OCI-LY7 (cell line): ENCODE measurements around the gene MALL. TPM values are rescaled to one million over a fixed set of nuclear protein-coding genes. Genes with fewer than 3 reads are reported as not detected.

ENCODE experiments used
- BruUV-seq: library from RNA; stranded (reverse); fragments of 400-500 nt; replicated peaks from 2 replicates; lab custom pipeline; 2021; lab: Mats Ljungman, UMichigan
- CTCF ChIA-PET: fragments of 300-600 bp; sonication (Branson Sonifier 250); formaldehyde crosslinking; loops from one replicate; lab custom pipeline; 2022; ENCODE audit warnings: antibody characterized with exemption; ENCODE audit not compliant: unreplicated experiment; lab: Charles Lee
- POLR2A ChIA-PET: fragments of 300-600 bp; sonication (Branson Sonifier 250); formaldehyde crosslinking; loops from one replicate; lab custom pipeline; 2022; ENCODE audit warnings: antibody characterized with exemption; lab: Charles Lee
- DNase-seq: peaks from one replicate; pipeline ENCODE4 v3.0.0-alpha.2; 2015; ENCODE audit warnings: low spot score
- H2AFZ ChIP-seq: fragments of 200-600 bp; sonication (generic), shearing (Covaris generic); 2 replicates; pipeline ENCODE4 v1.6.1; 2014; ENCODE audit warnings: mild to moderate bottlenecking, antibody characterized with exemption, low read length, moderate library complexity
- H3K27ac ChIP-seq: fragments of 200-600 bp; sonication (generic); 2 replicates; pipeline ENCODE4 v1.5.1; 2014; ENCODE audit warnings: mixed run types, low read depth, mild to moderate bottlenecking, moderate library complexity, low read length, inconsistent platforms; ENCODE audit not compliant: poor library complexity, severe bottlenecking
- H3K36me3 ChIP-seq: fragments of 200-600 bp; sonication (generic); 2 replicates; pipeline ENCODE4 v1.6.1; 2014; ENCODE audit warnings: mild to moderate bottlenecking, antibody characterized with exemption, low read length, moderate library complexity, mixed read lengths; ENCODE audit not compliant: insufficient read depth
- H3K4me1 ChIP-seq: fragments of 200-600 bp; sonication (generic); 2 replicates; pipeline ENCODE4 v1.5.1; 2014; ENCODE audit warnings: mild to moderate bottlenecking, low read length; ENCODE audit not compliant: insufficient read depth, poor library complexity, severe bottlenecking
- H3K4me2 ChIP-seq: fragments of 200-600 bp; sonication (generic); 2 replicates; pipeline ENCODE4 v1.6.1; 2014; ENCODE audit warnings: mild to moderate bottlenecking, low read length
- H3K4me3 ChIP-seq: fragments of 200-600 bp; sonication (generic); 2 replicates; pipeline ENCODE4 v1.5.1; 2014; ENCODE audit warnings: mild to moderate bottlenecking, low read depth, low read length; ENCODE audit not compliant: poor library complexity, severe bottlenecking
- H3K79me2 ChIP-seq: fragments of 200-600 bp; sonication (generic); 2 replicates; pipeline ENCODE4 v1.6.1; 2016; ENCODE audit warnings: low read depth, mild to moderate bottlenecking, low read length, moderate library complexity, mixed read lengths; ENCODE audit not compliant: insufficient read depth
- H3K9me2 ChIP-seq: fragments of 200-600 bp; sonication (generic); 2 replicates; pipeline ENCODE4 v1.6.1; 2016; ENCODE audit warnings: mild to moderate bottlenecking, low read length, mixed read lengths; ENCODE audit not compliant: insufficient read depth
- H3K9me3 ChIP-seq: fragments of 200-600 bp; sonication (generic); 2 replicates; pipeline ENCODE4 v1.6.1; 2014; ENCODE audit warnings: mild to moderate bottlenecking, mixed run types, low read length, mixed read lengths
- H4K20me1 ChIP-seq: fragments of 200-600 bp; sonication (generic); 2 replicates; pipeline ENCODE4 v1.6.1; 2014; ENCODE audit warnings: mild to moderate bottlenecking, antibody characterized with exemption, low read length, moderate library complexity, mixed read lengths; ENCODE audit not compliant: insufficient read depth
- CTCF ChIP-seq: fragments of 200-600 bp; sonication (generic); conservative IDR thresholded peaks from 2 replicates; pipeline ENCODE4 v1.5.1; 2014; ENCODE audit warnings: mild to moderate bottlenecking, antibody characterized with exemption, low read length, moderate library complexity, mixed read lengths
- EZH2phosphoT487 ChIP-seq: fragments of 200-600 bp; sonication (generic); IDR thresholded peaks from 2 replicates; pipeline ENCODE4 v1.6.1; 2018; ENCODE audit warnings: low read depth, borderline replicate concordance, mild to moderate bottlenecking, mixed run types, antibody characterized with exemption, low read length, moderate library complexity, mixed read lengths
- intact Hi-C: fragments of 100-400 bp; cut with micrococcal nuclease; formaldehyde crosslinking; loops from one replicate; pipeline ENCODE4 v1.10.0; 2022; ENCODE audit not compliant: unreplicated experiment
- total RNA-seq, 2 experiments: library from RNA; depleted of rRNA in 1 of 2; stranded (reverse); fragments of >200 nt in 1 of 2; shearing (Covaris generic) in 1 of 2; gene quantifications; 2 replicates each; pipeline ENCODE4 v1.2.3, GENCODE V29; 2014 to 2022

MALL gene
- total RNA-seq, 2 experiments from 2014 or later, result not detected

DNA sequence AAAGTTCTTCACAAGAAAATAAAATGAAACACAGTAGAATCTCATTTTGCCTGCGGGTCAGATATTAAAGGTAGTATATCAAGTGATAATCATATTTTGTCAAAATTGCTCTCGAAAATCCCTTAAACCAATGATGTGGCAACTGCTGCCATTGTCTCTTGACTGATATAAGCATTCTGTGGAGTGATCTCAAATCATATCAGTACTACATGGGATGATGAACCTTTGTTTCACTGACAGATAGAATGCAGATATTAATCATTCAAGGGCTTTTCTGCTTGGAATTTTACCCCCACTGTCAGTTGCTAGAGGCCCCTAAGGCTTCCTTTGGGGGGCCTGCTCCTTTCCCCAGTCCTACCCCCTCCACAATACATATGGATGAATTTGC, 31.3 kb upstream of the MALL start:
- no TSS peak for BruUV-seq
- H3K4me3 ChIP-seq, result no peak overlapping the region
- no peak overlapping the region for H3K4me2 ChIP-seq
- no peaks in the 10 kb centered on the region for H3K9me2 ChIP-seq
- intact Hi-C loops, result no loop called here
- H3K9me3 ChIP-seq, result no peaks in the 10 kb centered on the region
- H3K27ac ChIP-seq, result no peak overlapping the region
- ChIA-PET CTCF (no interaction called here), POLR2A (no interaction called here)
- H2AFZ ChIP-seq, result no peak overlapping the region
- no peaks in the 10 kb centered on the region for H3K79me2 ChIP-seq
- DNase-seq, result no peak
- H4K20me1 ChIP-seq, result no peaks in the 10 kb centered on the region
- H3K4me1 ChIP-seq, result no peaks in the 10 kb centered on the region
- no peak for TF ChIP-seq CTCF
- no peak for TF ChIP-seq EZH2phosphoT487
- no peaks in the 10 kb centered on the region for H3K36me3 ChIP-seq

DNA sequence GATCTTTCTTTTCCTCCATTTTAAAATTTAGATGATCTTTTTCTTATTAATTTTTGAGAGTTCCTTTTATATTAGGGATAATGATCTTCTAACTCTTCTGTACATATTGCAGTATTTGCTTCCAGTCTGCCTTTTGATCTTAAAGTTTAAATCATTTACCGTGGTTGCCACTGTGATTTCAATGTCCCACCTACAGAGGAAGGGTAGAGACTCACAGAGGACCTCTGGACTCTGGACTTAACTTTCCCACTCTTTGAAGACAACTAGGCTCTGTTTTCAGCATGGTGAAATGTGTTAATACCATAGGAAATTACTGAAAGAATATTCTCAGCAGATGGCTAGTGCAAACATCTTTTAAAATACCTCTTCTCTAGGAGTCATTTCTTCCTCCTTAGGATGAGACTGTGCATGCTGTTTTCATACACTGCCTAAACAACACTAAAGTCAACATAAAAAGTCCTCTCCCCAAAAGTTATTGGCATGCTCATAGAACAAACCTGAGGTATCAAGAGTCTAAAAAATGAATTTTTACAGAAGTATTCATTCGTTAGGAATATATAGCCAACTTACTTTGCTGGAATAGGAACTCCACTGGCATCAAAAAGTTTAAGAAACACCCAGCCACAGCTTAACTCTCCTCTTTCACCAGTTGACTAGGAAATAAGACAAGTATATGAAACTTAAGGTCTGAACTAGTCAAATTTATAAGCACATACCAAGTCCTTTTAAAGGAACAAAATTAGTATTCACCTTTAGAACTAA, 30.7 kb upstream of the MALL start:
- BruUV-seq, result no TSS peak
- no peak overlapping the region for H3K4me3 ChIP-seq
- CTCF ChIA-PET, result no interaction called here
- H3K27ac ChIP-seq, result no peak overlapping the region
- no peaks in the 10 kb centered on the region for H3K36me3 ChIP-seq
- no peaks in the 10 kb centered on the region for H4K20me1 ChIP-seq
- no peaks in the 10 kb centered on the region for H3K9me2 ChIP-seq
- intact Hi-C loops, result no loop called here
- H3K4me1 ChIP-seq, result no peaks in the 10 kb centered on the region
- POLR2A ChIA-PET, result no interaction called here
- H3K79me2 ChIP-seq, result no peaks in the 10 kb centered on the region
- TF ChIP-seq EZH2phosphoT487, result no peak
- no peak for TF ChIP-seq CTCF
- DNase-seq, result no peak
- H3K4me2 ChIP-seq, result no peak overlapping the region
- no peak overlapping the region for H2AFZ ChIP-seq
- H3K9me3 ChIP-seq, result no peaks in the 10 kb centered on the region

DNA sequence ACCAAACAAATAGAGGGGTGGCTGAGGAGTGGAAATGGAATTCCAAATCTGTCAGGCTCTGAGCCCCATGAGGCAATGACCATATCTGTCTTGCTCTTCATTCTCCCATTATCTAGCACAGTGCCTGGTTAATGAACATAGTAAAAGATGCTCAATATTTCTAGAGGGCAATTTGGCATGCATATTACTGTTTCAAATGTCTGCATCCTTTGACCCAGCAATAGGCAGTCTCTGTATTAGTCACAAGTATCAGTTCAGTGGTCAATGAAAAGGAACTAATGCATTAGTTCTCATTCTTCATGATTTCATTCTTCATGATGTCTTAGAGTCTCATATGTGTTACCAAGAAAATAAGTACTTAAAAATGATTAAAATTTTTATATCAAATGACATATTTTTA, 28.4 kb upstream of the MALL start:
- Histone ChIP-seq H3K9me3 (no peaks in the 10 kb centered on the region), H2AFZ (no peak overlapping the region), H3K36me3 (no peaks in the 10 kb centered on the region), H3K27ac (no peak overlapping the region), H4K20me1 (no peaks in the 10 kb centered on the region), H3K79me2 (no peaks in the 10 kb centered on the region), H3K4me3 (no peak overlapping the region), H3K9me2 (no peaks in the 10 kb centered on the region), H3K4me1 (no peaks in the 10 kb centered on the region), H3K4me2 (no peak overlapping the region)
- BruUV-seq, result no TSS peak
- intact Hi-C loops, result no loop called here
- DNase-seq, result no peak
- ChIA-PET POLR2A (no interaction called here), CTCF (no interaction called here)
- TF ChIP-seq CTCF (no peak), EZH2phosphoT487 (no peak)
